T follicular helper cell (primary cell): ENCODE measurements around the gene CES3.

Experiments used
- DNase-seq: peaks from one replicate; pipeline ENCODE4 v3.0.0-alpha.2; 2020; ENCODE audit warnings: low read depth

Gene CES3

DNA sequence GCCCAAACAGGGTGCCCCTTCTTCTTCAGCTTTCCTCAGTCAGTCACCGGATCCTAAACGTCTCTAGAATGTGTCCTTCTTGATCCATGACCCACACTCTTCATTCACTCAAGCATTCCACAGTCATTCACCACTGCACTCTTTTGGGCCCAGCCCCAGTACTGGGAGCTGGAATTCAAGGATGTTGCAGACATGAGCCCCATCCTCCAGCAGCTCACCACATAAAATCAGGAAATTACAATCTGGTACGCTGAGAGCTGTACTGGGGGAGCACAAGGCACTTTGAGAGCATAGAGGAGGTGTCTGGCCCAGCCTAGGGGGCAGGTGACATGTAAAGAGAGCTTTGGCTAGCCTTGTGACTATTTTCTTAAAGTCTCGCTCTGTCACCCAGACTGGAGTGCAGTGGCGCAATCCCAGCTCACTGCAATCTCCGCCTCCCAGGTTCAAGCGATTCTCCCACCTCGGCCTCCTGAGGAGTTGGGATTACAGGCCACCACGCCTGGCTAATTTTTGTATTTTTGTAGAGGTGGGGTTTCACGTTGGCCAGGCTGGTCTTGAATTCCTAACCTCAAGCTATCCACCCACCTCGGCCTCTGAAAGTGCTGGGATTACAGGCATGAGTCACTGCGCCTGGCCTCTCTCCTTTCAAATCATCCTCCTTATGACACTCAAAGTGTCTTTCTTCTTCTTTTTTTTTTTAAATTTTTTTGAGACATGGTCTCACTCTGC lies 46.0 kb downstream of the CES3 start:
- DNase-seq: no peak

- DNase-seq: no peak
These were observed 48.1 kb downstream of the CES3 start for GRCh38 chr16:67009158-67009557.

GRCh38 chr16:67011274-67011673 lies 50.2 kb downstream of the CES3 start:
- DNase-seq: no peak

DNA sequence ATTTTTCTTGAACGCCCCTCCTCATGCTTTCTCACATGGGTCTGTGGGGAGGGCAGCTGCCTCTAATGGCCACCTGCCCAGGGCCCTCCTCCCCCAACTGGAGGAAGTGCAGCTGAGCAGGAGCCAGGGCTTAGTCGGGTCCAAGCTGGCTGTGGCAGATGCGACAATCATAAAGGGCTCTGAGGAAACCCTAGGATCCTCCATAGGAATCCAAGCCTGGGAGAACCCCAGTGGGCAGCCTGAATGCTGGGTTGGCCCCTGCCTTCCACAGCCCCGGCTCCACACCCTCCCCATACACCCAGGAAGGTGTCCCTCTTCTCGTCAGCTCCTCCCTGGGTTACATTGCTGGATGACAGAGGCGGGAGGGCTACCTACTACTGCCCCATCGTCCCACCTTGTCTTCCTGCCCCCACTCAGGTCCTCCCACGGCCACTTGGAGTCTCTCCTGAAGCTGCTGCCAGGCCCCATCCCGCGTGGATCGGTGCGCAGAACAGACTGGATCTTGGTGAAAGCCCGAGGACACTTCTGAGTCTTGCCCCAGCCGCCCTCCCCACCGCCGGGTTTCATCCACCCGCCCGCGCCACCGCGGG lies 52.3 kb downstream of the CES3 start:
- no peak for DNase-seq

DNA sequence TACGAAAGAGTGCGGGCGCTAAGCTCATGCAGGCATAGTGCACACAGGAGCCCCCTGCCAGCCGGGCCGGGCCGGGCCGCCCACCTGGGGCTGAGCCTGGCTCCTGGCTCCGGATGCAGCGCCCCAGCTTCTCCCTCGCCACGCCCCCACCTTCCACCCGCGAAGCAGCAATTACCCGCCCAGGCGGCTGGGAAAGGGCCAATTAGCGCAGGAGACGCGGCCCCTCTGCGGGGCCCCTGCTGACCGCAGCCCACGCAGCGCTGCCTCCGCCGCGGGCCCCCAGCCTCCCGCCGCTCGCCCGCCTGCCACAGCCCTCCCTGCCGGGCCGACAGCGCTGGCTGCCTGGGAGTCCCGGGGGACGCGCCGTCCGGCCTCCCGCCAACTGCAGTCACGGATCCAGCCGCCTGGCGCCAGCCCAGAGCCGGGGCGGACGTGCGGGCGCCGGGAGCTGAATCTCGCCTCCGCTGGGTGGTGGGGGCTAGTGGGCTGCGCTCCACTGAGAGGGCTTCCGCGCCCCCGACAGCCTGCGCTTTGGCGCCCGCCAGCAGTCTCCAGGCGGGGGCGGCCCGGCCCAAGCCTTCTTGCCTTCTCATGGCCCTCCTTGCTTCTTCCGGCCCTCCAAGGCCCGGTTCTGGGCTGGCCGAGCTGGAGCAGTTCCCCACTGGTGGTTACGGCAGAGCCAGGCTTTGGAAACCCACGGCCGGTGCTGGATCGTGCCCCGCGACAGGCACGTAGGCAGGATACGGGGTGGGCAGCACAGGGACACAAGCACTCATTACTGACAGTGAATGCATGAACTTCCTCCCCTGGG lies 53.0 kb downstream of the CES3 start:
- DNase-seq: peak; percentile 67

- no peak for DNase-seq
These were observed 53.7 kb downstream of the CES3 start for GRCh38 chr16:67014634-67015312.

GRCh38 chr16:67015313-67015731 lies 54.3 kb downstream of the CES3 start:
- no peak for DNase-seq

DNA sequence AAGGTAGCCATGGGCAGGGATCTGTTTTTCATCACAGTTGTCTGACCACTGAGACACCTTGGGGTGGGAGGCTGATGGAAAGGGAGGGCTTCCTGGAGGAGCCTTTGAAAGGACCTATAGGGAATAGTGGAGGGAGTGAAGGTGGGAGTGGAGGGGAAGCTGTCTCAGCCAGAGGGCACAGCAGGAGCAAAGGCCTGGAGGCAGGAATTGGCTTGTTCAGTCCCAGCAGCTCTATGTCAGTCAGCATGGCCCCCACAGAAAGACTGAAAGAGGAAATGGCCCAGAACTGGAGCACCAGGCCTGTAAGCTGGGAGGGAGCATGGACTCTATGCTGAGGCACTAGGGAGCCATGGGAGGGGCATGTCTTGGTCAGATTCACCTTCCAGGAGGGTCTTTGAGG lies 55.1 kb downstream of the CES3 start:
- DNase-seq: no peak

DNA sequence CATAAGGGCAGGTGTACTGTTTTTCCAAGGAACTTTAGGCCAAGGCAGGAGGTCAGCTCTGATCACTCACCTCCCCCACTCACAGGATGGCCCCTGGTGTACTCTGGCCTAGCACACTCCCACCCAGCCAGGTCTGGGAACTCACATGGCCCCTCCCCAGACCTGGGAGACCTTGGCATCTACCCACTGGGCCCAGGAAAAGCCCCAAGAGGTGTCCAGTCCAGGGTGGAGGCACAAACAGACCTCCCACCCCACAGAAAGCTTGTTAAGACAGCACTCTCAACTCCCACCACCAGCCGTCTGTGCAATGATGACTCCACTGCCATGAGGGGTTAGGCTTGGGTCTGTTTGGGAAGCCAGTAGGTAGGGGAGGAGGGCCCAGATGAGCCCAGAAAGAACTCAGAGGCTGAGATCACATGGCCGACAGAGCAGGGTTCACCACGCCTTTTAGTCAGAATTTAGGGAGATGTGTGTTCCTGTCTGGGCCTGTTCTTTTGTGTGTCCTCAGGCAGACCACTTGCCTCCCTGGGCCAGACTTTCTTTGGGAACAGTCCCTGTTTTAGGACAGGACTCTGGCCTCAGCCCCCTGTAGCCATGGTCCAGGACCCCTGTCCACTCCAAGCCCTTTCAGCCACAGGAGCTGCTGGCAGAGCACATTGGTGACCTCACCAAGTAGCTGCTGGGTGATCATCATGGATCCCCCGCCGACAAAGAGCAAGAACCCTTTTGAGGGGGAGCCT lies 55.8 kb downstream of the CES3 start:
- DNase-seq: no peak

- DNase-seq: no peak
These were observed 56.3 kb downstream of the CES3 start for GRCh38 chr16:67017421-67017750.

- peak; percentile 77 for DNase-seq
These were observed 56.9 kb downstream of the CES3 start for GRCh38 chr16:67017810-67018488.

DNA sequence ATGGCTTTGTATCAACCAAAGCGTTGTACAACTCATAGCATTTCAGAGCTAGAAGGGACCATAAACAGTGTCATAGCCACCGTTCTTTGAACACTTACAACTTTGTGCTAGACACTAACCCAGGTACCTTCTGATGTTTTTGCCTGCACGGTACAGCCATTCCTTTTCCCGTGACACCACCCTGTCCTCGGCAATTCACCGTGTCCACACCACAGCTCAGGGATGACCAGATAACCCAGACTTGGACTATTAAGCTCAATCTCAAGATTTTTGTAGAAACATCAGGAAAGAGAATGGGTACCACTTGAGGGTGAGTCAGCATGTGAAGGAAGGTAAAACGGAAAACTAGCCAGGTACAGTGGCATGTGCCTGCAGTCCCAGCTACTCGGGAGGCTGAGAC lies 58.1 kb downstream of the CES3 start:
- no peak for DNase-seq

DNA sequence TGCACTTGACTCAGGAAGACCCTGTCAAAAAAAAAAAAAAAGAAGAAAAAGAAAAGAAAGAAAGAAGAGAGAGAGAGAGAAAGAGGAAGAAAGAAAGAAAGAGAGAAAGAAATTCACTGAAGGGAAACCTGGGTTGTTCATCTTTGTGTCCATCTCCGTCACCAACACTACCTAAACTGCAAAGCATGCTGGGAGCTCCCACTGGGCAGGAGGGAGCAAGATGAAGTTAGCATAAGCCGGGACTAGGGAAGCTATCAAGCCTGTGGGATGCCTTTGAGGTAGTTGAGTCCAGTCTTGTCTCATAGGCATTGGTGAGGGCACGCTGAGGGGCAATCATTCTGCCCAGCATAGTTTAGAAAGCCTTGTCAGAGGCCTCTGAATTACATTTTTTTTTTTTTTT lies 60.3 kb downstream of the CES3 start:
- no peak for DNase-seq

- DNase-seq: no peak
These were observed 61.6 kb downstream of the CES3 start for GRCh38 chr16:67022531-67023214.

DNA sequence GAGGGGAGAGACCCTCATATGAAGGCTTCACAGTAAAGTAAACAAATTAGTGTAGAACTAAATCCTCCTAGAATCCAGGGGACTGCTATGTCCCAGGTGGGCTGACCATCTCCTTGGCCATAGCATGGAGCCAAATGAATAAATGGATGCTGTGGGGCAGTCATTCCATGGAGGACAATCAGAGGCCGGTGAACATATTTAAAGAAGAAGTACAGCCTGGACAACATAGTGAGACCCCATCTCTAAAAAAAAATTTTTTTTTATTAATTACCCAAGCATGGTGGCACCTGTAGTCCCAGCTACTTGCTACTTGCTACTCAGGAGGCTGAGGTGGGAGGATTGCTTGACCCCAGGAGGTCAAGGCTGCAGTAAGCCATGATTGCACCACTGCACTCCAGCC lies 62.6 kb downstream of the CES3 start:
- DNase-seq: no peak
